Uterus (tissue), 2 donors: ENCODE measurements around the gene NYAP1.

Experiments used
- POLR2A ChIP-seq, 2 donors: fragments of 450-650 bp; IDR thresholded peaks; one replicate each; pipeline ENCODE4 v1.6.1; 2016; ENCODE audit warnings: antibody characterized with exemption in 2 of 2, mild to moderate bottlenecking in 1 of 2, moderate library complexity in 1 of 2
- TF ChIP-seq, protein P1 (sequence below), 4 experiments: fragments of 200-600 bp in 2 of 4; fragments of 450-650 bp in 2 of 4; sonication (generic) in 2 of 4; IDR thresholded peaks; one replicate each; pipeline ENCODE4 v1.5.1; 2016 to 2019; ENCODE audit warnings: antibody characterized with exemption in 4 of 4, mild to moderate bottlenecking in 2 of 4, moderate library complexity in 1 of 4

DNA sequence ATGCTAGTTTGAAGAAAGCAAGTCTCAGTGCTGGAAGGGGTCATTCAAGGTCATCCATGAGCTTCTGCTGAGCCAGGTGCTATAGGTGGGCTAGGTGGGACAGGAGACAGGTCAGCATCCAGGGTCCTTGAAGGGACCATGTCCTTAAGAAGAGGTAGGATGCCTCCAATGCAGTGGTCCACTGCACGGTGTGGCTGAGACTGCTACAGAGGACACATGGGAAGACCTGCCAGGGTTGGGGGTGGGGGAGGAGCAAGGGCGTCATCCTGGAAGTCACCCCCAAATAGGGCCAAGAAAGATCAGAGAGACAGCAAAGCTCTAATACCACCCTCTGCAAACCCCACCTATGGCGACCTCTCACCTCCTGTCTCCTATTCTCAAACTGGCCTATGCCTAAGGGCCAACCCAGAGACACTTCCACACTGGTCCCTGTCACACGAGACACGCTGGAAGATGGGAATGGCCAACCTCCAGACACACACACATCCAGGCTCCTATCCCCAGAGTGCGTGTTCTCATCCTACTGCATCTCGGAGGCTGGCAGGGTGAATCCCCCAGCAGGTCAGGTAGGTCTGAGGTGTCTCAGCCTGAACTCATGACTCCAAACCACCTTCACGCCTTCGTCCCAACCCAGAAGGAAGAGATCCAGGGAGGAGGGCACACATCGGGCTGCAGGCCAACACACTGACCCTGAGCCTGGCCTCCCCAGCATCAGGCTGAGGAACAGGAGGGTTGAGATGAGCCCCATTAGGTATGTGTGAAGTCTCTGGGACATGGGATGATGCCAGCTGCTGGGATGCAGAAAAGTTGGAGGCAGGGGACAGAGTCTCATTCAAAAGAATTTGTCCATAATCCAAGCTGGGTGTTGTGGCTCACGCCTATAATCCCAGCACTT lies 41.8 kb upstream of the NYAP1 start:
- TF ChIP-seq, protein P1, sequence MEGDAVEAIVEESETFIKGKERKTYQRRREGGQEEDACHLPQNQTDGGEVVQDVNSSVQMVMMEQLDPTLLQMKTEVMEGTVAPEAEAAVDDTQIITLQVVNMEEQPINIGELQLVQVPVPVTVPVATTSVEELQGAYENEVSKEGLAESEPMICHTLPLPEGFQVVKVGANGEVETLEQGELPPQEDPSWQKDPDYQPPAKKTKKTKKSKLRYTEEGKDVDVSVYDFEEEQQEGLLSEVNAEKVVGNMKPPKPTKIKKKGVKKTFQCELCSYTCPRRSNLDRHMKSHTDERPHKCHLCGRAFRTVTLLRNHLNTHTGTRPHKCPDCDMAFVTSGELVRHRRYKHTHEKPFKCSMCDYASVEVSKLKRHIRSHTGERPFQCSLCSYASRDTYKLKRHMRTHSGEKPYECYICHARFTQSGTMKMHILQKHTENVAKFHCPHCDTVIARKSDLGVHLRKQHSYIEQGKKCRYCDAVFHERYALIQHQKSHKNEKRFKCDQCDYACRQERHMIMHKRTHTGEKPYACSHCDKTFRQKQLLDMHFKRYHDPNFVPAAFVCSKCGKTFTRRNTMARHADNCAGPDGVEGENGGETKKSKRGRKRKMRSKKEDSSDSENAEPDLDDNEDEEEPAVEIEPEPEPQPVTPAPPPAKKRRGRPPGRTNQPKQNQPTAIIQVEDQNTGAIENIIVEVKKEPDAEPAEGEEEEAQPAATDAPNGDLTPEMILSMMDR (IDR thresholded peaks at IDR 0.05): no peak
- no peak for TF ChIP-seq POLR2A (IDR thresholded peaks at IDR 0.05)
